OCI-LY7 (cell line): ENCODE data around the gene DUOX1. TPM values are rescaled to one million over a fixed set of nuclear protein-coding genes. Genes with fewer than 3 reads are reported as not detected.

Experiments used
- BruUV-seq: library from RNA; stranded (reverse); fragments of 400-500 nt; replicated peaks from 2 replicates; lab custom pipeline; 2021; lab: Mats Ljungman, UMichigan
- CTCF ChIA-PET: fragments of 300-600 bp; sonication (Branson Sonifier 250); formaldehyde crosslinking; loops from one replicate; lab custom pipeline; 2022; ENCODE audit warnings: antibody characterized with exemption; ENCODE audit not compliant: unreplicated experiment; lab: Charles Lee
- POLR2A ChIA-PET: fragments of 300-600 bp; sonication (Branson Sonifier 250); formaldehyde crosslinking; loops from one replicate; lab custom pipeline; 2022; ENCODE audit warnings: antibody characterized with exemption; lab: Charles Lee
- DNase-seq: peaks from one replicate; pipeline ENCODE4 v3.0.0-alpha.2; 2015; ENCODE audit warnings: low spot score
- H2AFZ ChIP-seq: fragments of 200-600 bp; sonication (generic), shearing (Covaris generic); 2 replicates; pipeline ENCODE4 v1.6.1; 2014; ENCODE audit warnings: mild to moderate bottlenecking, antibody characterized with exemption, low read length, moderate library complexity
- H3K27ac ChIP-seq: fragments of 200-600 bp; sonication (generic); 2 replicates; pipeline ENCODE4 v1.5.1; 2014; ENCODE audit warnings: mixed run types, low read depth, mild to moderate bottlenecking, moderate library complexity, low read length, inconsistent platforms; ENCODE audit not compliant: poor library complexity, severe bottlenecking
- H3K36me3 ChIP-seq: fragments of 200-600 bp; sonication (generic); 2 replicates; pipeline ENCODE4 v1.6.1; 2014; ENCODE audit warnings: mild to moderate bottlenecking, antibody characterized with exemption, low read length, moderate library complexity, mixed read lengths; ENCODE audit not compliant: insufficient read depth
- H3K4me1 ChIP-seq: fragments of 200-600 bp; sonication (generic); 2 replicates; pipeline ENCODE4 v1.5.1; 2014; ENCODE audit warnings: mild to moderate bottlenecking, low read length; ENCODE audit not compliant: insufficient read depth, poor library complexity, severe bottlenecking
- H3K4me2 ChIP-seq: fragments of 200-600 bp; sonication (generic); 2 replicates; pipeline ENCODE4 v1.6.1; 2014; ENCODE audit warnings: mild to moderate bottlenecking, low read length
- H3K4me3 ChIP-seq: fragments of 200-600 bp; sonication (generic); 2 replicates; pipeline ENCODE4 v1.5.1; 2014; ENCODE audit warnings: mild to moderate bottlenecking, low read depth, low read length; ENCODE audit not compliant: poor library complexity, severe bottlenecking
- H3K79me2 ChIP-seq: fragments of 200-600 bp; sonication (generic); 2 replicates; pipeline ENCODE4 v1.6.1; 2016; ENCODE audit warnings: low read depth, mild to moderate bottlenecking, low read length, moderate library complexity, mixed read lengths; ENCODE audit not compliant: insufficient read depth
- H3K9me2 ChIP-seq: fragments of 200-600 bp; sonication (generic); 2 replicates; pipeline ENCODE4 v1.6.1; 2016; ENCODE audit warnings: mild to moderate bottlenecking, low read length, mixed read lengths; ENCODE audit not compliant: insufficient read depth
- H3K9me3 ChIP-seq: fragments of 200-600 bp; sonication (generic); 2 replicates; pipeline ENCODE4 v1.6.1; 2014; ENCODE audit warnings: mild to moderate bottlenecking, mixed run types, low read length, mixed read lengths
- H4K20me1 ChIP-seq: fragments of 200-600 bp; sonication (generic); 2 replicates; pipeline ENCODE4 v1.6.1; 2014; ENCODE audit warnings: mild to moderate bottlenecking, antibody characterized with exemption, low read length, moderate library complexity, mixed read lengths; ENCODE audit not compliant: insufficient read depth
- EZH2phosphoT487 ChIP-seq: fragments of 200-600 bp; sonication (generic); IDR thresholded peaks from 2 replicates; pipeline ENCODE4 v1.6.1; 2018; ENCODE audit warnings: low read depth, borderline replicate concordance, mild to moderate bottlenecking, mixed run types, antibody characterized with exemption, low read length, moderate library complexity, mixed read lengths
- intact Hi-C: fragments of 100-400 bp; cut with micrococcal nuclease; formaldehyde crosslinking; loops from one replicate; pipeline ENCODE4 v1.10.0; 2022; ENCODE audit not compliant: unreplicated experiment
- total RNA-seq, 2 experiments: library from RNA; depleted of rRNA in 1 of 2; stranded (reverse); fragments of >200 nt in 1 of 2; shearing (Covaris generic) in 1 of 2; gene quantifications; 2 replicates each; pipeline ENCODE4 v1.2.3, GENCODE V29; 2014 to 2022
- TF ChIP-seq, protein P1 (sequence below): fragments of 200-600 bp; sonication (generic); conservative IDR thresholded peaks from 2 replicates; pipeline ENCODE4 v1.5.1; 2014; ENCODE audit warnings: mild to moderate bottlenecking, antibody characterized with exemption, low read length, moderate library complexity, mixed read lengths

DUOX1 gene
- total RNA-seq, 2 experiments from 2014 or later: not detected

DNA sequence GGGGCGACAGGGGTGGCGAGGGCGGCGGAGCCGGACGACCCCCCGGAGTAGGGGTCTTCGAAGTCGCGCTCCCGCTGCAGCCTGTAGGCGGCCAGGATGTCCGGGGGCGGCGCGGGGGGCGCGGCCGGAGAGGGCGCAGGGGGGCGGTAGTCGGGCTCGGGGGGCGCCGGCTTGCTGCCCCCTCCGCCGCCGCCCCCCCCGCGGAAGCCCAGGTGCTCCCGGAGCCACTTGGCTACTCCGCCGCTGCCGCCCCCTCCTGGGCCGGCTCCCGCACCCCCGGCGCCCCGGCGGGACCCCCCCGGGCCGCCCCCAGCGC lies 57.7 kb downstream of the DUOX1 start:
- Histone ChIP-seq H4K20me1 (no peaks in the 10 kb centered on the region), H3K79me2 (no peaks in the 10 kb centered on the region), H3K9me3 (no peaks in the 10 kb centered on the region), H3K9me2 (no peaks in the 10 kb centered on the region), H3K27ac (no peak overlapping the region), H3K4me1 (peaks cover 11% of the 10 kb centered on the region), H3K4me3 (peak overlapping the region; percentile 70), H3K4me2 (peak overlapping the region; percentile 63), H3K36me3 (no peaks in the 10 kb centered on the region), H2AFZ (peak overlapping the region; percentile 39; the same call in 1 of the 2 replicates)
- TF ChIP-seq, protein P1, sequence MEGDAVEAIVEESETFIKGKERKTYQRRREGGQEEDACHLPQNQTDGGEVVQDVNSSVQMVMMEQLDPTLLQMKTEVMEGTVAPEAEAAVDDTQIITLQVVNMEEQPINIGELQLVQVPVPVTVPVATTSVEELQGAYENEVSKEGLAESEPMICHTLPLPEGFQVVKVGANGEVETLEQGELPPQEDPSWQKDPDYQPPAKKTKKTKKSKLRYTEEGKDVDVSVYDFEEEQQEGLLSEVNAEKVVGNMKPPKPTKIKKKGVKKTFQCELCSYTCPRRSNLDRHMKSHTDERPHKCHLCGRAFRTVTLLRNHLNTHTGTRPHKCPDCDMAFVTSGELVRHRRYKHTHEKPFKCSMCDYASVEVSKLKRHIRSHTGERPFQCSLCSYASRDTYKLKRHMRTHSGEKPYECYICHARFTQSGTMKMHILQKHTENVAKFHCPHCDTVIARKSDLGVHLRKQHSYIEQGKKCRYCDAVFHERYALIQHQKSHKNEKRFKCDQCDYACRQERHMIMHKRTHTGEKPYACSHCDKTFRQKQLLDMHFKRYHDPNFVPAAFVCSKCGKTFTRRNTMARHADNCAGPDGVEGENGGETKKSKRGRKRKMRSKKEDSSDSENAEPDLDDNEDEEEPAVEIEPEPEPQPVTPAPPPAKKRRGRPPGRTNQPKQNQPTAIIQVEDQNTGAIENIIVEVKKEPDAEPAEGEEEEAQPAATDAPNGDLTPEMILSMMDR: no peak
- no peak for TF ChIP-seq EZH2phosphoT487
- intact Hi-C loops: no loop called here
- no peak for DNase-seq
- CTCF ChIA-PET: no interaction called here
- BruUV-seq: no TSS peak
- POLR2A ChIA-PET: interaction anchor here (0.8 kb wide), 1 partner anchor 23 kb away, joined by 3 read pairs; no protein-coding TSS in a partner anchor

DNA sequence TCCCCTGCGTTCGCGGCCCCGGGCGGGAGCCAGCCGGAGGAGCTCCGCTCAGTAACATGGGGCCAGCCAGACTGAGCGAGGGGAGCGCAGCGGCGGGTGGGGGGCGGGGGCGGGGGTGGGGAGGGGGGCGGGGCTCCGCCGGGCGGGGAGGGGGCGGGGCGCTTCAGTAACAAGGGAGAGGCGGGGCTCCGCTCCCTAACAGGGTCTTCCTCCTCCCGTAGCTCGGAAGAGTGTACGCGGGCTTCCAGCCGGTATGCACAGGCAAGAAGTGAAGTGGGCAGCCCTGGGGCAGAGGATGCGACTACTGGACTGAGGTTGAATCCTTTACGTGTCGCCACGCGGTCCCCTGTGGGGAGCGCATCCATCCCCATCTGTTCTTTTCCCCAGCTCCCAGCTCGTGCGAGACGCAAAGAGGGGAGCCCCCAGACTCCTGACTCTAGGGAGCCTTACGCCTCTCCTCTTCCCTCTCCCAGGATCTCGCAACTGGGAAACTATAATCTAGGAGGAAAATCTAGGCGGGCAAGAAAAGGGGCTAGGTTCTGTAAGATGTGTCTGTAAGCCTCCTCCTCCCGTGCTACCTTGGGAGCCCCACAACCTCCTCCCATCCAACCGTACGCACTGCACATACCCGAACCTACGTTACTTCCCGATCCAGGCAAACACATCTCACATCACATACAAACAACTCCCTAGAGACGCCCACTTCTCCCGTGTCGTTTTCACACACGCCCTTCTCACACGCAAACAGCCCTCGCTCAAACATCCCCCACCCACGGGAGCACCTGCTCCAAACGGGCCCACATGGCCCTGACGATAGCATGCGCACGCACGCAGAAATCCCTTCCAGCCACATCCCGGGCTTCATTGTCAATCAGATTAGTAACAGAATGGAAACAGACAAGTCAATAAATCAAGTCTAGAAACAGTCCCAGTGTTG lies 58.4 kb downstream of the DUOX1 start, which contains the start of gene SHF:
SHF (minus strand) TSS at position 73 of the 937 bp plus-strand sequence; CDS start at position 58, 15 bp downstream.
- peak within 1 kb of the TSS; percentile 70 for H3K4me3 ChIP-seq
- no peaks in the 10 kb centered on the region for H3K79me2 ChIP-seq
- intact Hi-C loops: no loop called here
- POLR2A ChIA-PET: interaction anchor here (0.6 to 1.5 kb wide), 4 partner anchors 10 to 194 kb away, joined by 3 to 7 read pairs (median 3); no protein-coding TSS in a partner anchor
- peaks cover 11% of the 10 kb centered on the region for H3K4me1 ChIP-seq
- peak within 1 kb of the TSS; percentile 81 for H3K4me2 ChIP-seq
- peak within 1 kb of the TSS; percentile 98 for H2AFZ ChIP-seq
- H3K9me2 ChIP-seq: no peaks in the 10 kb centered on the region
- no peaks in the 10 kb centered on the region for H3K9me3 ChIP-seq
- no peak within 1 kb of the TSS for H3K27ac ChIP-seq
- CTCF ChIA-PET: no interaction called here
- BruUV-seq: no TSS peak
- H3K36me3 ChIP-seq: no peaks in the 10 kb centered on the region
- no peak for TF ChIP-seq EZH2phosphoT487
- TF ChIP-seq, protein P1: no peak
- H4K20me1 ChIP-seq: no peaks in the 10 kb centered on the region
- DNase-seq: peak; percentile 84

DNA sequence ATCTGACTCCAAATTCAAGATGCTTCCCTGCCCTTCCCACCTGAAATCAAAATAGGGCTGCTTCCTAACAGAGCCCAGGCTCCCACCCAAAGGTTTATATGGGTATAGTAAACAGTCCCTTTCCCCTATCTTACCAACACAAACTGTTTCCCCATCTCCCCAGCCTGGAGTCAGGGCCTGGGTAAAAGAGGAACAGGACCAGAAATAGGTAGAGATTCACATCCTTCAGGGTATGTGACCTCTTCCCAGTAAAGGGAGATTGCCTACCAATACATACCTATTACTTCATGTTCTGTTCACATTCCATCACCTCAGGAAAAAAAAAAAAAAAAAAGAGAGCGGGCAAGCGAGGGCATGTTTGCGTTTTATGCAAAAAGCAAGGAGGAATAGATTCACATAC lies 67.7 kb downstream of the DUOX1 start:
- Histone ChIP-seq H3K79me2 (no peaks in the 10 kb centered on the region), H3K9me2 (no peaks in the 10 kb centered on the region), H3K4me1 (peaks cover 31% of the 10 kb centered on the region), H3K36me3 (no peaks in the 10 kb centered on the region), H3K27ac (peak overlapping the region; percentile 76), H3K4me3 (peak overlapping the region; percentile 85), H3K4me2 (peak overlapping the region; percentile 77), H4K20me1 (no peaks in the 10 kb centered on the region), H2AFZ (peak overlapping the region; percentile 78), H3K9me3 (no peaks in the 10 kb centered on the region)
- no peak for DNase-seq
- ChIA-PET POLR2A (interaction anchor here (0.7 to 1.0 kb wide), 4 partner anchors 8 to 30 kb away, joined by 3 to 8 read pairs (median 5); no protein-coding TSS in a partner anchor), CTCF (no interaction called here)
- no TSS peak for BruUV-seq
- intact Hi-C loops: no loop called here
- no peak for TF ChIP-seq EZH2phosphoT487
- TF ChIP-seq, protein P1: no peak
